HG02870 (cell line): ENCODE data around the gene TIGIT.

Experiments used
- ATAC-seq: cut with Tn5 transposase; IDR thresholded peaks from one replicate; pipeline ENCODE4 v1.9.1; 2021; ENCODE audit warnings: mild to moderate bottlenecking, moderate library complexity; ENCODE audit not compliant: unreplicated experiment

Gene TIGIT

DNA sequence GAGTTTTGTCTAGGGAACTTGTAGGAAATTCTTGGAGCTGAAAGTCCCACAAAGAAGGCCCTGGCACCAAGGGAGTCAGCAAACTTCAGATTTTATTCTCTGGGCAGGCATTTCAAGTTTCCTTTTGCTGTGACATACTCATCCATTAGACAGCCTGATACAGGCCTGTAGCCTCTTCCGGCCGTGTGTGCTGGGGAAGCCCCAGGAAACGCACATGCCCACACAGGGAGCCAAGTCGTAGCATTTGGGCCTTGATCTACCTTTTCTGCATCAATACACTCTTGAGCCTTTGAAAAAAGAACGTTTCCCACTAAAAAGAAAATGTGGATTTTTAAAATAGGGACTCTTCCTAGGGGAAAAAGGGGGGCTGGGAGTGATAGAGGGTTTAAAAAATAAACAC is 15.0 kb downstream of the TIGIT start:
- peak; percentile 77 for ATAC-seq

DNA sequence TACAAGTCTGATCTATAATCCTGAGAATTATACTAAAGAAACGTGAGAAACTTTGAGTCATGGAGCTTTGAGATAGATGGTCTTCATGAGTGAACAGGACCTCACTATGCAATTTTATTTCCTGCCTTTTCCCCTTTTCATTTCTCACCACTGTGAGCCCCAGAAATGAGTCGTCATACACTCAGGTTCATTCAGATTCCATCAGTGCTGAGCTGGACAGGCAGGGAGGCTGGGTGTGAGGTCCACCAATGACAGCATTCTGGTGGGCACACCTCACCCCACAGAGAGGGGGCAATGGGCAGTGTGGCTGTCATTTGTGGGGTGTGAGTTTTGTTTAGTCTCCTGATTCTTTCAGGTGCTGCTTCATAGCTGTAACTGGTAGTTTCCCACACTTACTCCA is 16.9 kb downstream of the TIGIT start:
- no peak for ATAC-seq

DNA sequence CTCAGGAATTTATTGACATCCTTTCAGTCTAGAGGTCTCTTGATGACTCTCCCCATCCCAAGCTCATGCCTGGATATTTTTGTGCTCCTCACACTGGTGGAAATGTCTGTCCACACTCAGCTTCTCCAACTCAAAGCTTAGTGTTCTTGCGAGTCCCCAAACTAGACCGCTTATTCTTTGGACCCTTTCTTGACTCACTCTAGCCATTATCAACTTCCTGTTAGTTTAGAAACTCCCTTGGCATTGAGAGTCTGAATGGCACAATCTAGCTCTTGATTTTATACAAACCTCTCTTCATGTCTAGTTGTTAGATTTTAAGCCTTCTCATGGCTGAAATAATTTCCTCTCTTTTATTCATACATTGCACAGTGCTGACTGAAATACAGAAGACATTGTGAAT is 19.6 kb downstream of the TIGIT start:
- no peak for ATAC-seq

DNA sequence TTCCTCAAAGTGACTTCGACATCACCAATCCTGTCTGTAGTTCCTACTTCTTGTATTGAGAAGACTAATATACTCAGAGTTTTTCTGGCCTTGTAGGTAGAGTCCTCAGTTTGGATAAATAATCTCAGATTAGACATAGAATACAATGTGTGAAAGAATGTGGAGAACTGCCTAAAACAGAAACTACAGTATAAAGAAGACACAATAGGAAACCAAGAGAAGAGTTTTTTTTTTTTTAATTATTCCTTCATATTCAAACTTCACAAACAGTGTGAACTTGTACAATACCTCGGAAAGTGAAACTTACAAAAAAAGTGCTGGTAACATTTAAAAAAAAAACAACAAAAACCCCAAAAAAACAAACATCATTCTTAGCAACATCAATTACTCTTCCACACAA is 20.5 kb downstream of the TIGIT start:
- no peak for ATAC-seq

GRCh38 chr3:114318295-114318694 is 24.5 kb downstream of the TIGIT start:
- ATAC-seq = no peak

DNA sequence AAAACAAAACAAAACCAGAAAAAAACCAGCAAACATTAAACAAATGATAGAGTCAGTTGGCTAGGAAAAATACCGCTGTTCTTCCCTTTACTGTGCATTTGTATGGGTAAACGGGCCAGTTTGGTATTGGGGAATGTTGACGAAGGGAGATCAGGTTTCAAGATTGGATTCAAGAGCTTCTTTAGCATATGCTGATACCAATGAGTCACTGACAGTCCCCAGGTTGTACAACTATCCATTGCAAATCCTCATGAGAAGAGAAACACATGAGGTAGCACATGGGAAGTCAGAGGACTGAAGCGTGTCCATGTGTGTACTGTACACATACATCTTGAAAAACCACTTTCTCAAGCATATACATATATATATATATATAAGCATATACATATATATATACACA is 25.6 kb downstream of the TIGIT start:
- no peak for ATAC-seq

DNA sequence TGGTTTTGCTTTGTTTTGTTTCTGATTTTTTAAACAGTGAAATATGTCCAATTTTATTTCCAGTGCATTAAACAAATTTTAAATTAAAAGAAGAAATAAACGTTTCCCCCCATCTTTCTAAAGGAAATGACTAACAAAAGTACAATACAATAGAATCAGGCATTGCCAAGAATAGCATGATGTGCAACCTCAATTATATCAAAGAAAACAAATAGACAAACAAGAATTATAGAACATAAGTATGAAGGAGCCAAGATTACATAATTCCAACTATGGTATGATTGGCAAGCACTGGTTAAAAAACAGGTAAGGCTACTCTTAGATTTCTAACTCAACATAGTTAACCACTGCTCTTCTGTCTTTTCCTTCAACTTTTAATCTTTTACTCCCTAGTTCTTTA is 26.4 kb downstream of the TIGIT start:
- no peak for ATAC-seq

GRCh38 chr3:114323546-114324254 is 29.9 kb downstream of the TIGIT start:
- no peak for ATAC-seq

GRCh38 chr3:114327665-114328064 is 33.8 kb downstream of the TIGIT start:
- no peak for ATAC-seq

GRCh38 chr3:114328345-114328744 is 34.5 kb downstream of the TIGIT start:
- ATAC-seq = no peak

DNA sequence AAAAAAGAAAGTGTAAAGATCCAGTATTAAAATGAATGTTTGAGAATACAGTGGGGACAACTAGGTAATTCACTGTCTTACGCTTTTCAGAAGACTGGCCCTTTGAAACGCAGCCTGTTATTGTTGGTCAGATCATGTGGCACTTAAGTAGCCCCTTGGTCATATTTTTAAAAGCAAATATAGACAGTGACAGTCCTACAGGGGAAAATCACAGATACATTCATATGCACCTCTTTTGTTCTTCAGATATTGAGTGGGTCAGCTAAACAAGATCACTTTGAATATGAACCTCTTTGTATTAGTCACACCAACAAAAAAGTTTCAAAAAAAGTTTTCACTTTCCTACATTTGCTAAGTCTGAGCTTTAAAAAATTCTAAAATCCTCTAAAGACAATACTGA is 36.0 kb downstream of the TIGIT start:
- peak; percentile 61 for ATAC-seq

- no peak for ATAC-seq
Measured at GRCh38 chr3:114331007-114331406, 37.2 kb downstream of the TIGIT start.

- ATAC-seq = no peak
Measured at GRCh38 chr3:114331710-114332109, 37.9 kb downstream of the TIGIT start.

- ATAC-seq = peak; percentile 58
Measured at GRCh38 chr3:114332342-114333179, 38.7 kb downstream of the TIGIT start.

- ATAC-seq = no peak
Measured at GRCh38 chr3:114333180-114333922, 39.5 kb downstream of the TIGIT start.

GRCh38 chr3:114333923-114334240 is 40.1 kb downstream of the TIGIT start:
- no peak for ATAC-seq

- no peak for ATAC-seq
Measured at GRCh38 chr3:114336122-114336697, 42.4 kb downstream of the TIGIT start.

DNA sequence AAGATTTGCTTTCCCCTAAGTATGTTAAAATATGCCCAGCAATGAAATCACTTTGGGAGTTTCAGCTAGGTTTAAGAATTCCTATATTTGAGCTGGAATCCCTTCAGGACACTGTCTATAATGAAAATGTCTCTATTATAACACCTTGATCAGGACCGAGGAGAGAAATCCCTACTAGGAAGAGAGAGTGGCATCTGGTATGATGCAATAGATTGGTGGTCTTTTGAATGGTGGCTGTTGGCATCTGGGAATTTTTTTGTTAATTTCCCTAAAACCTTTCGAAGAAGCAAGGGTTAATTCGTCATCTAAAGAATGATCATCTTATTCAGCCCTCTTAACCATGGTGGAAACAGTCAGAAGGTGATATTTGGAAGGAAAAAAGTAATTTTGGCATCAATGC is 43.0 kb downstream of the TIGIT start:
- no peak for ATAC-seq

DNA sequence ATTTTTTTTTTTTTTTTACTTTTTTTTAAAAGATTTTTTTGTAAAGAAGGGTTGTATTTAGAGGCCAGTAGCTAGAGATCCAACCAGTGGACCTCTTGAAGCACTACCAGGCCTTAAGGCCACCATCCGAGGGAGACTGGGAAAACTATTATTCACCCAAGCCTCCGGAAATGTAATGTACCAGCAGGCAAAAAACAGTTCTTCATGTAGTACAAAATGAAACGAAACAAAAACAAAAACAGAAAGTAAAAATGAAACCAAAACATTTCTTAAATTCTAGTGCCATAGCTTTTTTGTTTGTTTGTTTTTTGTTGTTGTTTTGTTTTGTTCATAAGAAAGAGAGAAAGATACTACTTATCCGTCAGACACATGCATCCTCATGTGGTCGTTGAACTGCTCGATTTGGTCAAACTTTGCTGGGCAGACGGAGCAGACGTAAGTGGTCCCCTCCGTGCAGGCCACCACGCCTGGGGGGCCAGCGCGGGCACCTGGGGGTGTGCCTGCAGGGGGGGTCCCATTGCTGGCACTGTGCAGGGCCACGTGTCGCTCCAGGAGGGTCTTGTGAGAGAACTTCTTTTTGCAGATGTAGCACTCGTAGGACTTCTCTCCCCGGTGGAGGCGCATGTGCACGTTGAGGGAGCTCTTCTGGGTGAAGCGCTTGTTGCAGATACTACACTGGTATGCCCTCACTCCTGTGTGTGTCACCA is 45.0 kb downstream of the TIGIT start:
- ATAC-seq = no peak

DNA sequence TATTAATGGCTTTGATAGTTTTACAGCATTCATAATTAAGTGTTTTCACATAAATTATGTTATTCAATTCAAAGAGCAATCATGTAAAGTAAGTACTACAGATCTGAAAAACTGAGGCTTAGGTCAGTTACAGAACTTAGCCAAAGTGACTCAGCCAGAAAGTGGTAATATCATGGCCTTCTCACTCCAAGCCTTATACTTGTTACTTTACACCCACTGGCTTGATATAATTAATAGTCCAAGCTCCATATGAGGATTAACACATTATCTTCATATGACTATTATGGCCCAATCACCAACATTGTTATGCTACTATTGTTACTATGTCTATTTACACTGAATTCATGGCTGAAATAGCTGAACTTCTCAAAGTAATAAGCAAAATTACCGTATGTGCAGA is 50.7 kb downstream of the TIGIT start:
- ATAC-seq = no peak

DNA sequence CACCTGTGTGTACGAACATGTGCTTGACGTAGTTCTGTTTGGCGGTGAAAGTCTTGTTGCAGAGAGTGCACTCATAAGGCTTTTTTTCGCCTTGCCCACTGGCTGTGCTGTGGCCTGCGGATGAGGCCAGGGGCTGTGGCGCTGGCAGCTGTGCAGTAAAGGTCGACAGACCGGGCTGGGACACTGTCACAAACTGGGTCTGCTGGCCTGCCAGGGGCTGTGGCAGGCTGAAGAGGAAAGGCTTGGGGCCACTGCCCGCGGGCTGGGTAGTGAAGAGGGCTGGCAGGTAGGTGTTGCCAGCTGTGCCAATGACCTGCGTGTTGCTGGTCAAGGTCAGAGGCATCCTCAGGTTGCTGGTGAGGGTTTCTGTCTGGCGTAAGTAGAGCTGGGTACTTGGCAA is 56.4 kb downstream of the TIGIT start:
- ATAC-seq = no peak
